HepG2 (cell line): ENCODE measurements around the gene RBP5. TPM values are rescaled to one million over a fixed set of nuclear protein-coding genes. Genes with fewer than 3 reads are reported as not detected.

Source experiments
- AKAP8 ChIP-seq: sonication (generic); formaldehyde crosslinking; IDR thresholded peaks from 2 replicates; pipeline ENCODE4 v1.5.1; 2020; ENCODE audit warnings: mild to moderate bottlenecking, missing genetic modification reagents
- CBFB ChIP-seq: sonication (generic); formaldehyde crosslinking; IDR thresholded peaks from 2 replicates; pipeline ENCODE4 v1.4.0; 2020; ENCODE audit warnings: missing genetic modification reagents
- EED ChIP-seq: sonication (generic); formaldehyde crosslinking; IDR thresholded peaks from 2 replicates; pipeline ENCODE4 v1.5.0; 2020; ENCODE audit warnings: mild to moderate bottlenecking, missing genetic modification reagents
- KAT8 ChIP-seq: IDR thresholded peaks from 2 replicates; pipeline ENCODE4 v1.6.1; 2016; ENCODE audit warnings: missing genetic modification reagents, missing compliant biosample characterization
- KDM3A ChIP-seq: IDR thresholded peaks from 2 replicates; pipeline ENCODE4 v1.6.1; 2018; ENCODE audit warnings: low read depth, missing compliant biosample characterization
- KLF12 ChIP-seq: sonication (generic); formaldehyde crosslinking; IDR thresholded peaks from 2 replicates; pipeline ENCODE4 v1.4.0; 2020; ENCODE audit warnings: missing genetic modification reagents, borderline replicate concordance
- KLF9 ChIP-seq: IDR thresholded peaks from 2 replicates; pipeline ENCODE4 v1.6.1; 2016; ENCODE audit warnings: low read depth
- LCORL ChIP-seq, 2 experiments: fragments of 450-650 bp in 1 of 2; sonication (generic) in 1 of 2; formaldehyde crosslinking in 1 of 2; IDR thresholded peaks; 2 replicates each; pipeline versions ENCODE4 v1.5.0 to v1.6.1; 2017 to 2020; ENCODE audit warnings: antibody characterized with exemption in 1 of 2, missing genetic modification reagents in 1 of 2
- MZF1 ChIP-seq: sonication (generic); formaldehyde crosslinking; IDR thresholded peaks from 2 replicates; pipeline ENCODE4 v1.8.1; 2023; ENCODE audit warnings: mild to moderate bottlenecking, missing genetic modification reagents, borderline replicate concordance
- RAD21 ChIP-seq: fragments of 450-650 bp; formaldehyde crosslinking; IDR thresholded peaks from 2 replicates; pipeline ENCODE4 v1.5.0; 2020; ENCODE audit warnings: mild to moderate bottlenecking
- SOX6 ChIP-seq, 2 experiments: fragments of 450-650 bp in 1 of 2; sonication (generic) in 1 of 2; formaldehyde crosslinking in 1 of 2; IDR thresholded peaks; 2 replicates each; pipeline versions ENCODE4 v1.4.0 to v1.6.1; 2017 to 2020; ENCODE audit warnings: antibody characterized with exemption in 1 of 2, mild to moderate bottlenecking in 1 of 2, missing genetic modification reagents in 1 of 2
- SRSF1 ChIP-seq: fragments of 200-400 bp; formaldehyde crosslinking; optimal IDR thresholded peaks from 2 replicates; pipeline ENCODE3; 2017; ENCODE audit warnings: mild to moderate bottlenecking, low read depth, low read length, moderate library complexity
- SRSF9 ChIP-seq: fragments of 200-400 bp; formaldehyde crosslinking; IDR thresholded peaks from 2 replicates; pipeline ENCODE4 v1.6.1; 2018; ENCODE audit warnings: borderline replicate concordance, mild to moderate bottlenecking, low read depth, low read length; ENCODE audit not compliant: insufficient read depth, poor library complexity, severe bottlenecking
- TOE1 ChIP-seq: sonication (generic); formaldehyde crosslinking; IDR thresholded peaks from 2 replicates; pipeline ENCODE4 v1.4.0; 2020; ENCODE audit warnings: mild to moderate bottlenecking, missing genetic modification reagents
- TP53 ChIP-seq: sonication (generic); formaldehyde crosslinking; conservative IDR thresholded peaks from 2 replicates; pipeline ENCODE4 v1.4.0; 2020; ENCODE audit warnings: missing genetic modification reagents
- ZFP36L2 ChIP-seq: sonication (generic); formaldehyde crosslinking; IDR thresholded peaks from 2 replicates; pipeline ENCODE4 v1.4.0; 2020; ENCODE audit warnings: missing genetic modification reagents
- ZNF256 ChIP-seq: sonication (generic); formaldehyde crosslinking; conservative IDR thresholded peaks from 2 replicates; pipeline ENCODE4 v1.4.0; 2020; ENCODE audit warnings: missing genetic modification reagents
- ZNF430 ChIP-seq: sonication (generic); formaldehyde crosslinking; IDR thresholded peaks from 2 replicates; pipeline ENCODE4 v1.9.0; 2021; ENCODE audit warnings: mild to moderate bottlenecking, missing genetic modification reagents
- ZNF563 ChIP-seq: sonication (generic); formaldehyde crosslinking; IDR thresholded peaks from 2 replicates; pipeline ENCODE4 v1.8.0; 2022; ENCODE audit warnings: mild to moderate bottlenecking, moderate library complexity, missing genetic modification reagents
- ZNF7 ChIP-seq: IDR thresholded peaks from 2 replicates; pipeline ENCODE4 v1.6.1; 2016; ENCODE audit warnings: missing biosample characterization, missing genetic modification reagents
- ZNF773 ChIP-seq: sonication (generic); formaldehyde crosslinking; IDR thresholded peaks from 2 replicates; pipeline ENCODE4 v1.4.0; 2020; ENCODE audit warnings: missing genetic modification reagents, borderline replicate concordance
- ZNF775 ChIP-seq: sonication (generic); formaldehyde crosslinking; IDR thresholded peaks from 2 replicates; pipeline ENCODE4 v1.4.0; 2020; ENCODE audit warnings: missing genetic modification reagents, mild to moderate bottlenecking, moderate library complexity, borderline replicate concordance
- polyA plus RNA-seq, 8 experiments: library from polyadenylated mRNA; depleted of rRNA in 3 of 8; stranded (reverse) in 7 of 8; unstranded in 1 of 8; fragments of >200 nt; fragmentation: Illumina TruSeq in 4 of 8; extraction: Trizol in 4 of 8; gene quantifications; 2 replicates each; pipeline versions ENCODE4 v1.2.1 to v1.2.3, GENCODE V29; 2011 to 2016; ENCODE audit warnings: low read depth in 4 of 8, missing spikeins in 1 of 8, mixed read lengths in 1 of 8; ENCODE audit not compliant: insufficient read depth in 1 of 8
- total RNA-seq, 5 experiments: library from RNA; depleted of rRNA; stranded (reverse); fragments of >200 nt; fragmentation: Illumina TruSeq; extraction: Trizol; gene quantifications; 2 replicates each; pipeline ENCODE4 v1.2.3, GENCODE V29; 2016; ENCODE audit warnings: low read depth in 1 of 5
- TF ChIP-seq, protein P1 (sequence below), 2 experiments: sonication (generic) in 1 of 2; formaldehyde crosslinking in 1 of 2; IDR thresholded peaks; 2 replicates each; pipeline versions ENCODE4 v1.4.0 to v1.6.1; 2018 to 2020; ENCODE audit warnings: missing genetic modification reagents in 2 of 2, borderline replicate concordance in 1 of 2, low read depth in 1 of 2, mild to moderate bottlenecking in 1 of 2, missing biosample characterization in 1 of 2
- TF ChIP-seq, protein P2 (sequence below): sonication (generic); formaldehyde crosslinking; IDR thresholded peaks from 2 replicates; pipeline ENCODE4 v1.5.0; 2020; ENCODE audit warnings: mild to moderate bottlenecking, missing genetic modification reagents, borderline replicate concordance
- TF ChIP-seq, protein P3 (sequence below): sonication (generic); formaldehyde crosslinking; IDR thresholded peaks from 2 replicates; pipeline ENCODE4 v1.9.0; 2022; ENCODE audit warnings: missing genetic modification reagents, mild to moderate bottlenecking, borderline replicate concordance

Gene RBP5
- total and polyA plus RNA-seq, 2 of the 13 experiments (the other 11 are each of a cell fraction or from before 2014, with no cell fraction given), result 13.8 to 19.8 TPM

DNA sequence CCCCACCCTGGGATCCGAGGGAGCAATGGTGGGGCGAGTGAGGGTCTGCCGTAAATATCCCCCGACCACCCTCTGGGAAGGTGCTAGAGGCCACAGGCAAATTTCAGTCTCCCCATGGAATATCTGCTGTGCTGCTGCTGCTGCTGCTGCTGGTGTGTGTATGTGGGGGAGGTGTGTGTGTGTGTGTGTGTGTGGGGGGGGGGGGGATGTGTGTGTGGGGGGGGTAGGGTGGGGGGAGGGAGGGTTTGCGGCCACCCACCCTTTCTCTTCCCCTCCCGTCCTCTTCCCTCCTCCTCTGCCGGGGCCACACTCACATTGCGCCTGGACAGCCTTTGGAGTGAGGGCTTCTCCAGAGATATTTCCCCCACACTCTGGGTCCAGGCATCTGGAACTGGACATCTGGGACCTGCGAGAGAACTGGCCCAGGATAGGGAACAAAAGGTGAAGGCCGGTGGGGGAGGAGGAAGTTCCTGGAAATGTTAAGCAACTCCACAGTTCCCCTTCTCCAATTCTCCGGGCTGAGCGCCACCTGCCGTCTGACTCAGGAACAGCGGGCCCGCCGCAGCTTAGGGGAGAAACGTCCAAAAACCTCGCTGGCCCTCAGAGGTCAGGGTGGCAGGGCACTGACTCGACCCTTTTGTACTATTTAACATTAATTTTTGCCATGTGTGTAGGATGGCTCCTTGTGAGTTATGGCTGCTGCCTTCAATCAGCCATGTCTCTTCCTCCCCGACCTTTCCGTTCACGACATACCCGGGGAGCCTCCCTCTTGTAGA, 19.7 kb downstream of the RBP5 start, which contains the start of gene C1RL (continued):
- TF ChIP-seq, protein P1, sequence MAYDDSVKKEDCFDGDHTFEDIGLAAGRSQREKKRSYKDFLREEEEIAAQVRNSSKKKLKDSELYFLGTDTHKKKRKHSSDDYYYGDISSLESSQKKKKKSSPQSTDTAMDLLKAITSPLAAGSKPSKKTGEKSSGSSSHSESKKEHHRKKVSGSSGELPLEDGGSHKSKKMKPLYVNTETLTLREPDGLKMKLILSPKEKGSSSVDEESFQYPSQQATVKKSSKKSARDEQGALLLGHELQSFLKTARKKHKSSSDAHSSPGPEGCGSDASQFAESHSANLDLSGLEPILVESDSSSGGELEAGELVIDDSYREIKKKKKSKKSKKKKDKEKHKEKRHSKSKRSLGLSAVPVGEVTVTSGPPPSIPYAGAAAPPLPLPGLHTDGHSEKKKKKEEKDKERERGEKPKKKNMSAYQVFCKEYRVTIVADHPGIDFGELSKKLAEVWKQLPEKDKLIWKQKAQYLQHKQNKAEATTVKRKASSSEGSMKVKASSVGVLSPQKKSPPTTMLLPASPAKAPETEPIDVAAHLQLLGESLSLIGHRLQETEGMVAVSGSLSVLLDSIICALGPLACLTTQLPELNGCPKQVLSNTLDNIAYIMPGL (CRISPR knock-in tag; IDR thresholded peaks at IDR 0.05; ENCODE audit: borderline replicate concordance in 1 of 2, low read depth in 1 of 2), result peak; percentile 66 to 85
- peak; percentile 68; the same call in 1 of the 2 replicates for TF ChIP-seq KAT8 (CRISPR knock-in tag)
- no peak; the same call in 1 of the 2 replicates for TF ChIP-seq EED (CRISPR knock-in tag)
- peak; percentile 65; the same call in 1 of the 2 replicates for TF ChIP-seq KDM3A (CRISPR knock-in tag)
- TF ChIP-seq SRSF1, result no peak
- TF ChIP-seq SRSF9, result no peak
- no peak for TF ChIP-seq ZNF775 (CRISPR knock-in tag)
- TF ChIP-seq ZFP36L2, result no peak
- TF ChIP-seq, protein P2, sequence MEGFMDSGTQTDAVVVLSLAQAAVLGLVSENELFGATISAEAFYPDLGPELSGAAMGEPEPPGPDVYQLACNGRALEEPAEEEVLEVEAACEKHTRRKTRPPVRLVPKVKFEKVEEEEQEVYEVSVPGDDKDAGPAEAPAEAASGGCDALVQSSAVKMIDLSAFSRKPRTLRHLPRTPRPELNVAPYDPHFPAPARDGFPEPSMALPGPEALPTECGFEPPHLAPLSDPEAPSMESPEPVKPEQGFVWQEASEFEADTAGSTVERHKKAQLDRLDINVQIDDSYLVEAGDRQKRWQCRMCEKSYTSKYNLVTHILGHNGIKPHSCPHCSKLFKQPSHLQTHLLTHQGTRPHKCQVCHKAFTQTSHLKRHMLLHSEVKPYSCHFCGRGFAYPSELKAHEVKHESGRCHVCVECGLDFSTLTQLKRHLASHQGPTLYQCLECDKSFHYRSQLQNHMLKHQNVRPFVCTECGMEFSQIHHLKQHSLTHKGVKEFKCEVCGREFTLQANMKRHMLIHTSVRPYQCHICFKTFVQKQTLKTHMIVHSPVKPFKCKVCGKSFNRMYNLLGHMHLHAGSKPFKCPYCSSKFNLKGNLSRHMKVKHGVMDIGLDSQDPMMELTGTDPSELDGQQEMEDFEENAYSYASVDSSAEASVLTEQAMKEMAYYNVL (CRISPR knock-in tag), result no peak
- no peak for TF ChIP-seq ZNF7
- TF ChIP-seq LCORL (IDR thresholded peaks at IDR 0.05), result no peak
- peak; percentile 92 for TF ChIP-seq LCORL (CRISPR knock-in tag; IDR thresholded peaks at IDR 0.05)
- no peak for TF ChIP-seq AKAP8 (CRISPR knock-in tag)
- TF ChIP-seq MZF1 (CRISPR knock-in tag), result no peak
- TF ChIP-seq ZNF773 (CRISPR knock-in tag), result no peak
- no peak; the same call in 1 of the 2 replicates for TF ChIP-seq CBFB
- peak; percentile 90 for TF ChIP-seq RAD21 (CRISPR knock-in tag)
- peak; percentile 10; the same call in 1 of the 2 replicates for TF ChIP-seq ZNF430 (CRISPR knock-in tag)
- no peak for TF ChIP-seq TOE1
- TF ChIP-seq, protein P3, sequence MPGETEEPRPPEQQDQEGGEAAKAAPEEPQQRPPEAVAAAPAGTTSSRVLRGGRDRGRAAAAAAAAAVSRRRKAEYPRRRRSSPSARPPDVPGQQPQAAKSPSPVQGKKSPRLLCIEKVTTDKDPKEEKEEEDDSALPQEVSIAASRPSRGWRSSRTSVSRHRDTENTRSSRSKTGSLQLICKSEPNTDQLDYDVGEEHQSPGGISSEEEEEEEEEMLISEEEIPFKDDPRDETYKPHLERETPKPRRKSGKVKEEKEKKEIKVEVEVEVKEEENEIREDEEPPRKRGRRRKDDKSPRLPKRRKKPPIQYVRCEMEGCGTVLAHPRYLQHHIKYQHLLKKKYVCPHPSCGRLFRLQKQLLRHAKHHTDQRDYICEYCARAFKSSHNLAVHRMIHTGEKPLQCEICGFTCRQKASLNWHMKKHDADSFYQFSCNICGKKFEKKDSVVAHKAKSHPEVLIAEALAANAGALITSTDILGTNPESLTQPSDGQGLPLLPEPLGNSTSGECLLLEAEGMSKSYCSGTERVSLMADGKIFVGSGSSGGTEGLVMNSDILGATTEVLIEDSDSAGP (CRISPR knock-in tag), result no peak
- no peak for TF ChIP-seq KLF9 (CRISPR knock-in tag)
- TF ChIP-seq KLF12 (CRISPR knock-in tag), result no peak
- TF ChIP-seq ZNF256 (CRISPR knock-in tag), result no peak
- no peak for TF ChIP-seq ZNF563 (CRISPR knock-in tag)
- no peak for TF ChIP-seq TP53 (CRISPR knock-in tag)
- TF ChIP-seq SOX6 (IDR thresholded peaks at IDR 0.05), result no peak
- TF ChIP-seq SOX6 (CRISPR knock-in tag; IDR thresholded peaks at IDR 0.05), result peak; percentile 79
